Heart left ventricle (tissue), 13 donors: ENCODE results near the gene MS4A15.

Source experiments
- CTCF ChIP-seq, 12 donors: fragments of 200-600 bp; sonication (generic) in 4 of 12; IDR thresholded peaks; one replicate each; pipeline versions ENCODE4 v1.5.0 to v1.8.0; 2018 to 2022; ENCODE audit warnings: antibody characterized with exemption in 12 of 12, mild to moderate bottlenecking in 5 of 12
- POLR2A ChIP-seq, 2 donors: fragments of 450-650 bp; IDR thresholded peaks; one replicate each; pipeline ENCODE4 v1.6.1; 2017; ENCODE audit warnings: antibody characterized with exemption in 2 of 2, mild to moderate bottlenecking in 2 of 2, moderate library complexity in 2 of 2
- donor health status: ischemic (EF 13 %, LVEDD 7.1; RV severe dilation, severe dysfunction).
- donor health status: DM: no; HTN: yes; CAD: no.
- donor health status: DM: no; HTN: no; CAD: no.
- donor health status: ischemic (EF 25% LVEDD 6.9; RV normal size, moderate dysfunction).
- donor health status: ischemic (EF 25% LVEDD 5.7; RV mildly dilated, moderate dysfunction).
- donor health status: ischemic (EF 35%, LVEDD 5.7; RV mildly dilated, moderate dysfunction).
- donor health status: nonischemic (EF 11% LVEDD 7.7; RV severe dilation, severe dysfunction).
- donor health status: DM: yes; HTN: yes; CAD: no.
- donor health status: PGD.
- donor health status: ischemic (EF 29% LVEDD 5.4; RV normal size, mild dysfunction).
- donor health status: nonischemic (EF 23%, LVEDD 6.1; RV moderate dilation, normal function).

- TF ChIP-seq CTCF (IDR thresholded peaks at IDR 0.05) (no peak), POLR2A (IDR thresholded peaks at IDR 0.05) (no peak)
Measured at GRCh38 chr11:60781981-60782316, 25.3 kb downstream of the MS4A15 start.
